Measurements from ENCODE around the gene DNLZ. TPM values are rescaled to one million over a fixed set of nuclear protein-coding genes. Genes with fewer than 3 reads are reported as not detected.

Gene DNLZ
- total and polyA plus RNA-seq, 11 donors, result 21.3 to 67.8 (median 33.6) TPM

GRCh38 chr9:136370037-136370436 lies 6.5 kb upstream of the DNLZ start:
- H3K27ac ChIP-seq, result no peak overlapping the region
- no peaks in the 10 kb centered on the region for H3K36me3 ChIP-seq
- H3K4me3 ChIP-seq, result no peak overlapping the region
- no peak for DNase-seq
- H3K4me1 ChIP-seq, result peaks cover 0 to 31% (median 4%) of the 10 kb centered on the region in 12 donors
- no peaks in the 10 kb centered on the region for H3K27me3 ChIP-seq
- no peaks in the 10 kb centered on the region for H3K9me3 ChIP-seq
- TF ChIP-seq POLR2A (IDR thresholded peaks at IDR 0.05) (no peak), CTCF (IDR thresholded peaks at IDR 0.05) (no peak)
- 95 to 98% (median 96%) methylated on average over 4 to 19 of the region's 19 CpGs for WGBS, 4 donors
- no peak for ATAC-seq
- intact Hi-C loops (cut with DNase I), result no loop called here

GRCh38 chr9:136368190-136368589 lies 4.6 kb upstream of the DNLZ start:
- no peak for TF ChIP-seq POLR2A (IDR thresholded peaks at IDR 0.05)
- WGBS, 4 donors, result 68 to 81% (median 74%) methylated on average over 6 to 18 of the region's 18 CpGs
- H3K36me3 ChIP-seq, result no peaks in the 10 kb centered on the region
- DNase-seq (no peak), ATAC-seq (no peak)
- H3K27me3 ChIP-seq, result no peaks in the 10 kb centered on the region
- no peak overlapping the region for H3K27ac ChIP-seq
- peaks cover 3 to 39% (median 9%) of the 10 kb centered on the region in 12 donors for H3K4me1 ChIP-seq
- no peak overlapping the region for H3K4me3 ChIP-seq
- intact Hi-C loops (cut with DNase I), result no loop called here
- H3K9me3 ChIP-seq, result no peaks in the 10 kb centered on the region

- Histone ChIP-seq H3K4me3 (no peak overlapping the region), H3K27ac (no peak overlapping the region), H3K9me3 (no peaks in the 10 kb centered on the region), H3K36me3 (no peaks in the 10 kb centered on the region), H3K4me1 (peaks cover 3 to 39% (median 12%) of the 10 kb centered on the region in 12 donors), H3K27me3 (no peaks in the 10 kb centered on the region)
- no peak for DNase-seq
- WGBS, 4 donors, result 88 to 90% (median 88%) methylated on average over 30 to 45 of the region's 45 CpGs
- TF ChIP-seq CTCF (IDR thresholded peaks at IDR 0.05) (no peak), POLR2A (IDR thresholded peaks at IDR 0.05) (no peak)
- intact Hi-C loops (cut with DNase I), result no loop called here
- ATAC-seq, result no peak
Observed at GRCh38 chr9:136367296-136368145, 4.0 kb upstream of the DNLZ start.

DNA sequence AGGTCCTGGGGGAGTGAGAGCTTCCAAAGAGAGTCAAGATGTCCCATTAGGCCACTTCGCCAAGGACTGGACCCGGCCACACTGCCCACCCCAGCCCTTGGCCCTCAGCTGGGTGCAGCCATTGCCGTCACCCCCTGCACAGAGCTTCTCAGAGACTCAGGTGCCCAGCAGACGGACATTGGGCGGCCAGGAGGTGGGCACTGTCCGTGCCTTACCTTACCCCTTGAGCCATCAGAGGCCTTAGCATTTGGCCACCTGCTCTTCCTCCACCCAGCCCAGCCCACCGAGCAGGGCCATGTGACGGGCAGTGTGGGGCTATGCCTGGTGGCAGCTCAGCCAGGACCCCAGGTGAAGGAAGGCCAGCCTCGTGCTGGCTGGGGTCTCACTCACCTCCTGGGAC lies 3.3 kb upstream of the DNLZ start:
- ATAC-seq, result no peak
- H3K4me3 ChIP-seq, result no peak overlapping the region
- no peak for DNase-seq
- intact Hi-C loops (cut with DNase I), result no loop called here
- H3K4me1 ChIP-seq, result peaks cover 3 to 35% (median 18%) of the 10 kb centered on the region in 12 donors
- no peak overlapping the region for H3K27ac ChIP-seq
- no peaks in the 10 kb centered on the region for H3K27me3 ChIP-seq
- H3K36me3 ChIP-seq, result no peaks in the 10 kb centered on the region
- no peaks in the 10 kb centered on the region for H3K9me3 ChIP-seq
- TF ChIP-seq CTCF (IDR thresholded peaks at IDR 0.05) (no peak), POLR2A (IDR thresholded peaks at IDR 0.05) (no peak)
- WGBS, 4 donors, result 89 to 94% (median 91%) methylated on average over 3 to 9 of the region's 9 CpGs

Measured in heart left ventricle (tissue), 16 donors.